Vagina (tissue), 2 donors: ENCODE results near the gene PAXX.

Experiments used
- CTCF ChIP-seq, 3 experiments: fragments of 450-650 bp in 2 of 3; fragments of 200-600 bp in 1 of 3; sonication (generic) in 1 of 3; IDR thresholded peaks; one replicate each; pipeline ENCODE4 v1.5.1; 2017 to 2019; ENCODE audit warnings: antibody characterized with exemption in 3 of 3, mild to moderate bottlenecking in 2 of 3, moderate library complexity in 2 of 3
- POLR2A ChIP-seq, 2 donors: fragments of 450-650 bp; IDR thresholded peaks; one replicate each; pipeline ENCODE4 v1.6.1; 2017; ENCODE audit warnings: antibody characterized with exemption in 2 of 2, mild to moderate bottlenecking in 2 of 2, moderate library complexity in 2 of 2
- POLR2AphosphoS5 ChIP-seq, 2 donors: sonication (generic); formaldehyde crosslinking; IDR thresholded peaks; one replicate each; pipeline ENCODE4 v1.9.0; 2017; ENCODE audit warnings: antibody characterized with exemption in 2 of 2, mild to moderate bottlenecking in 2 of 2, low read depth in 1 of 2; ENCODE audit not compliant: insufficient read depth in 1 of 2

- TF ChIP-seq CTCF (IDR thresholded peaks at IDR 0.05) (no peak), POLR2A (IDR thresholded peaks at IDR 0.05) (no peak), POLR2AphosphoS5 (IDR thresholded peaks at IDR 0.05; ENCODE audit: insufficient read depth in 1 of 2, low read depth in 1 of 2) (no peak)
Observed at GRCh38 chr9:136964833-136965422, 27.3 kb upstream of the PAXX start.
